Breast epithelium (tissue), 3 donors: ENCODE results near the gene LCE6A.

ENCODE experiments used
- CTCF ChIP-seq, 3 donors: fragments of 450-650 bp; IDR thresholded peaks; one replicate each; pipeline ENCODE4 v1.5.1; 2016 to 2017; ENCODE audit warnings: antibody characterized with exemption in 3 of 3, mild to moderate bottlenecking in 3 of 3, moderate library complexity in 3 of 3
- POLR2A ChIP-seq: fragments of 450-650 bp; IDR thresholded peaks from one replicate; pipeline ENCODE4 v1.6.1; 2016; ENCODE audit warnings: antibody characterized with exemption, mild to moderate bottlenecking, moderate library complexity
- POLR2AphosphoS5 ChIP-seq, 3 donors: sonication (generic); formaldehyde crosslinking; IDR thresholded peaks; one replicate each; pipeline ENCODE4 v1.6.1; 2017; ENCODE audit warnings: antibody characterized with exemption in 3 of 3

- no peak for TF ChIP-seq CTCF (IDR thresholded peaks at IDR 0.05)
- TF ChIP-seq POLR2A = no peak
- TF ChIP-seq POLR2AphosphoS5 (IDR thresholded peaks at IDR 0.05) = no peak
Measured at GRCh38 chr1:152873495-152873894, 30.8 kb downstream of the LCE6A start.
